H1 (cell line): ENCODE measurements around the gene CNIH1. TPM values are rescaled to one million over a fixed set of nuclear protein-coding genes. Genes with fewer than 3 reads are reported as not detected.

Experiments used
- CTCF ChIA-PET: fragments of 300-600 bp; sonication (Branson Sonifier 250); formaldehyde crosslinking; loops from one replicate; lab custom pipeline; 2021; ENCODE audit not compliant: partially characterized antibody; lab: Charles Lee
- POLR2A ChIA-PET: fragments of 300-600 bp; sonication (Branson Sonifier 250); formaldehyde crosslinking; loops from one replicate; lab custom pipeline; 2021; ENCODE audit warnings: inconsistent platforms; ENCODE audit not compliant: partially characterized antibody; lab: Charles Lee
- DNase-seq, 2 experiments: peaks; one replicate each; pipeline versions ENCODE4 v3.0.0 to v3.0.0-alpha.2; 2010 to 2022; ENCODE audit warnings: low spot score in 2 of 2, low read depth in 1 of 2, mixed read lengths in 1 of 2
- FAIRE-seq: peaks from 2 replicates; lab custom pipeline; 2011; peaks lifted over from hg19 to GRCh38; lab: Jason Lieb, UNC
- H2AFZ ChIP-seq: 2 replicates; pipeline ENCODE4 v1.8.1; 2012; ENCODE audit warnings: low read length, inconsistent platforms
- H2AK5ac ChIP-seq: 2 replicates; pipeline ENCODE4 v1.6.1; 2013; ENCODE audit warnings: low read depth, low read length
- H2BK120ac ChIP-seq: replicated peaks from 2 replicates; pipeline ENCODE3; 2013; ENCODE audit warnings: low read depth, low read length, inconsistent platforms
- H2BK12ac ChIP-seq: 2 replicates; pipeline ENCODE4 v1.6.1; 2013; ENCODE audit warnings: low read depth, low read length
- H2BK15ac ChIP-seq: 2 replicates; pipeline ENCODE4 v1.6.1; 2013; ENCODE audit warnings: low read length
- H2BK20ac ChIP-seq: 2 replicates; pipeline ENCODE4 v1.6.1; 2013; ENCODE audit warnings: low read length
- H2BK5ac ChIP-seq: 2 replicates; pipeline ENCODE4 v1.6.1; 2013; ENCODE audit warnings: low read depth, low read length
- H3K14ac ChIP-seq: 2 replicates; pipeline ENCODE4 v1.6.1; 2013; ENCODE audit warnings: inconsistent platforms; ENCODE audit not compliant: insufficient read length
- H3K18ac ChIP-seq: 2 replicates; pipeline ENCODE4 v1.6.1; 2013; ENCODE audit warnings: low read length; ENCODE audit errors: extremely low read depth
- H3K23ac ChIP-seq: 2 replicates; pipeline ENCODE4 v1.6.1; 2013; ENCODE audit warnings: inconsistent platforms; ENCODE audit not compliant: insufficient read length
- H3K23me2 ChIP-seq: 2 replicates; pipeline ENCODE4 v1.6.1; 2013; ENCODE audit warnings: low read depth, low read length
- H3K27ac ChIP-seq: 2 replicates; pipeline ENCODE4 v1.6.1; 2011; ENCODE audit warnings: low read depth, low read length, inconsistent platforms
- H3K27me3 ChIP-seq, 4 experiments: replicated peaks in 1 of 4; 1 replicate in 1 of 4; 2 replicates in 3 of 4; pipeline versions ENCODE4 v1.6.1 to v1.8.1; 2011 to 2013; ENCODE audit warnings: low read length in 3 of 4, mild to moderate bottlenecking in 3 of 4, inconsistent platforms in 2 of 4, mixed read lengths in 2 of 4, moderate library complexity in 1 of 4; ENCODE audit not compliant: control insufficient read depth in 3 of 4, insufficient read depth in 3 of 4; ENCODE audit errors: extremely low read depth in 1 of 4
- H3K36me3 ChIP-seq, 4 experiments: 2 replicates each; pipeline versions ENCODE4 v1.6.1 to v1.8.1; 2011 to 2013; ENCODE audit warnings: mild to moderate bottlenecking in 4 of 4, low read length in 3 of 4, moderate library complexity in 2 of 4, control low read depth in 1 of 4, inconsistent platforms in 1 of 4; ENCODE audit not compliant: insufficient read depth in 4 of 4, control insufficient read depth in 2 of 4
- H3K4ac ChIP-seq: replicated peaks from 2 replicates; pipeline ENCODE3; 2013; ENCODE audit warnings: low read length, low read depth, mixed read lengths, inconsistent platforms; ENCODE audit not compliant: insufficient read length
- H3K4me1 ChIP-seq, 4 experiments: replicated peaks in 1 of 4; 1 replicate in 1 of 4; 2 replicates in 3 of 4; pipeline versions ENCODE4 v1.6.1 to v1.8.1; 2011 to 2013; ENCODE audit warnings: low read length in 3 of 4, inconsistent platforms in 2 of 4, mixed read lengths in 1 of 4; ENCODE audit not compliant: insufficient read depth in 4 of 4, control insufficient read depth in 3 of 4
- H3K4me2 ChIP-seq, 2 experiments: 2 replicates each; pipeline versions ENCODE4 v1.6.1 to v1.8.1; 2011 to 2013; ENCODE audit warnings: low read depth in 2 of 2, low read length in 2 of 2, control low read depth in 1 of 2, inconsistent platforms in 1 of 2, mild to moderate bottlenecking in 1 of 2; ENCODE audit not compliant: insufficient read depth in 1 of 2
- H3K4me3 ChIP-seq, 4 experiments: fragments of 200-600, 300-600 bp in 1 of 4; sonication (generic), shearing (Covaris generic), sonication (Bioruptor Twin) in 1 of 4; 2 replicates each; pipeline versions ENCODE4 v1.5.1 to v1.8.1; 2011 to 2016; ENCODE audit warnings: low read length in 4 of 4, low read depth in 3 of 4, control low read depth in 2 of 4, inconsistent platforms in 2 of 4, mild to moderate bottlenecking in 2 of 4, mixed read lengths in 1 of 4, moderate library complexity in 1 of 4; ENCODE audit not compliant: insufficient read depth in 2 of 4; ENCODE audit errors: extremely low read depth in 1 of 4
- H3K56ac ChIP-seq: replicated peaks from 2 replicates; pipeline ENCODE3; 2013; ENCODE audit warnings: low read depth, mild to moderate bottlenecking, mixed read lengths, low read length, inconsistent platforms; ENCODE audit not compliant: insufficient read length
- H3K79me1 ChIP-seq: 2 replicates; pipeline ENCODE4 v1.6.1; 2013; ENCODE audit warnings: low read depth, low read length, control low read depth
- H3K79me2 ChIP-seq, 2 experiments: 2 replicates each; pipeline versions ENCODE4 v1.6.1 to v1.8.1; 2012 to 2013; ENCODE audit warnings: low read length in 2 of 2, mild to moderate bottlenecking in 2 of 2, inconsistent platforms in 1 of 2; ENCODE audit not compliant: insufficient read depth in 2 of 2, control insufficient read depth in 1 of 2
- H3K9ac ChIP-seq, 4 experiments: replicated peaks in 1 of 4; 1 replicate in 1 of 4; 2 replicates in 3 of 4; pipeline versions ENCODE4 v1.6.1 to v1.8.1; 2011 to 2013; ENCODE audit warnings: low read depth in 3 of 4, low read length in 3 of 4, control low read depth in 2 of 4, mild to moderate bottlenecking in 2 of 4, moderate library complexity in 2 of 4, inconsistent platforms in 1 of 4; ENCODE audit errors: extremely low read depth in 1 of 4
- H3K9me3 ChIP-seq, 2 experiments: 2 replicates each; pipeline versions ENCODE4 v1.6.1 to v1.8.1; 2012 to 2013; ENCODE audit warnings: mild to moderate bottlenecking in 2 of 2, moderate library complexity in 2 of 2, control low read depth in 1 of 2, inconsistent platforms in 1 of 2, low read depth in 1 of 2, low read length in 1 of 2, mixed read lengths in 1 of 2; ENCODE audit not compliant: insufficient read depth in 2 of 2
- H4K20me1 ChIP-seq, 2 experiments: replicated peaks in 1 of 2; 2 replicates each; pipeline versions ENCODE3 to v1.8.1; 2011 to 2013; ENCODE audit warnings: inconsistent platforms in 2 of 2, low read length in 2 of 2, mild to moderate bottlenecking in 1 of 2; ENCODE audit not compliant: insufficient read depth in 2 of 2, control insufficient read depth in 1 of 2
- H4K5ac ChIP-seq: 2 replicates; pipeline ENCODE4 v1.6.1; 2013; ENCODE audit warnings: low read length, low read depth, mixed read lengths, inconsistent platforms; ENCODE audit not compliant: insufficient read length
- H4K8ac ChIP-seq: 2 replicates; pipeline ENCODE4 v1.8.0; 2013; ENCODE audit warnings: mild to moderate bottlenecking, moderate library complexity, low read length, inconsistent platforms; ENCODE audit not compliant: insufficient read depth; ENCODE audit errors: extremely low read depth
- H4K91ac ChIP-seq: replicated peaks from 2 replicates; pipeline ENCODE3; 2013; ENCODE audit warnings: low read length, mixed read lengths, inconsistent platforms; ENCODE audit not compliant: insufficient read length
- ASH2L ChIP-seq: fragments of 200-600, 300-600 bp; sonication (generic); IDR thresholded peaks from one replicate; pipeline ENCODE4 v1.7.1; 2017; ENCODE audit warnings: low read length
- BCL11A ChIP-seq, 2 experiments: IDR thresholded peaks; one replicate each; pipeline ENCODE4 v1.6.1; 2011; ENCODE audit warnings: low read depth in 2 of 2, low read length in 2 of 2, mild to moderate bottlenecking in 2 of 2
- CBX5 ChIP-seq: fragments of 300-800, 300-1000 bp; sonication (generic); IDR thresholded peaks from 2 replicates; pipeline ENCODE4 v1.7.1; 2016; ENCODE audit warnings: antibody characterized with exemption, low read length, low read depth
- CHD1 ChIP-seq: IDR thresholded peaks from 2 replicates; pipeline ENCODE4 v1.6.1; 2012; ENCODE audit warnings: low read depth, low read length, improper control_type of control experiment
- CHD2 ChIP-seq: IDR thresholded peaks from 2 replicates; pipeline ENCODE4 v1.6.1; 2012; ENCODE audit warnings: low read length, improper control_type of control experiment
- CREB1 ChIP-seq: IDR thresholded peaks from 2 replicates; pipeline ENCODE4 v1.6.1; 2012; ENCODE audit warnings: inconsistent platforms
- CTBP2 ChIP-seq: IDR thresholded peaks from 2 replicates; pipeline ENCODE4 v1.7.0; 2011; ENCODE audit warnings: borderline replicate concordance, mild to moderate bottlenecking, moderate library complexity, mixed read lengths, low read length; ENCODE audit not compliant: insufficient read depth, insufficient read length
- GABPA ChIP-seq: IDR thresholded peaks from 2 replicates; pipeline ENCODE4 v1.6.1; 2011; ENCODE audit warnings: mild to moderate bottlenecking, low read length, moderate library complexity, borderline replicate concordance; ENCODE audit not compliant: insufficient read depth
- RFX5 ChIP-seq: IDR thresholded peaks from 2 replicates; pipeline ENCODE4 v1.6.1; 2011; ENCODE audit warnings: low read depth, low read length, improper control_type of control experiment, borderline replicate concordance
- RNF2 ChIP-seq: fragments of 200-900, 300-1000 bp; sonication (generic); IDR thresholded peaks from 2 replicates; pipeline ENCODE4 v1.7.1; 2016; ENCODE audit warnings: borderline replicate concordance, low read depth, mild to moderate bottlenecking, antibody characterized with exemption, low read length; ENCODE audit not compliant: poor library complexity, severe bottlenecking; ENCODE audit errors: missing control alignments
- SAP30 ChIP-seq: fragments of 300-600 bp; sonication (generic); IDR thresholded peaks from 2 replicates; pipeline ENCODE4 v1.7.1; 2012; ENCODE audit warnings: low read length, moderate library complexity, mild to moderate bottlenecking, inconsistent platforms; ENCODE audit not compliant: insufficient read depth, insufficient replicate concordance
- TCF12 ChIP-seq: IDR thresholded peaks from 2 replicates; pipeline ENCODE4 v1.6.1; 2011; ENCODE audit warnings: low read depth, mild to moderate bottlenecking, low read length
- WGBS, 2 experiments: shearing (Covaris generic) in 1 of 2; methylation state at CpG; one replicate each; pipeline versions ENCODE4 v1.1.6 to v1.1.7; 2013 to 2015; ENCODE audit warnings: low lambda C conversion rate in 2 of 2, mixed read lengths in 2 of 2, inconsistent platforms in 1 of 2, low coverage in 1 of 2, missing lambda C conversion rate in 1 of 2; ENCODE audit not compliant: insufficient replicate concordance in 2 of 2, insufficient coverage in 1 of 2, insufficient read length in 1 of 2; ENCODE audit errors: extremely low coverage in 1 of 2, missing lambda C conversion rate in 1 of 2; 5-methylcytosine and 5-hydroxymethylcytosine counted together
- polyA plus RNA-seq, 7 experiments: library from polyadenylated mRNA; depleted of rRNA in 3 of 7; stranded (reverse) in 5 of 7; unstranded in 2 of 7; fragments of >200 nt in 5 of 7; fragments of 200-250 nt in 2 of 7; gene quantifications; 1 replicate in 5 of 7; 2 replicates in 1 of 7; 4 replicates in 1 of 7; pipeline versions ENCODE4 v1.2.1 to v1.2.3, GENCODE V29; 2011 to 2013; ENCODE audit warnings: missing spikeins in 2 of 7, mixed read lengths in 2 of 7
- total RNA-seq: library from RNA; stranded (reverse); fragmentation: NEBNext Ultra II Directional; extraction: Animal tissue kit (Norgen Biotek cat#: 25700); gene quantifications from 2 replicates; pipeline ENCODE4 v1.2.1, GENCODE V29; 2021

CNIH1 gene
- total and polyA plus RNA-seq, 2 of the 8 experiments (the other 6 are each of a cell fraction or from before 2014, with no cell fraction given): 119 to 333 TPM

DNA sequence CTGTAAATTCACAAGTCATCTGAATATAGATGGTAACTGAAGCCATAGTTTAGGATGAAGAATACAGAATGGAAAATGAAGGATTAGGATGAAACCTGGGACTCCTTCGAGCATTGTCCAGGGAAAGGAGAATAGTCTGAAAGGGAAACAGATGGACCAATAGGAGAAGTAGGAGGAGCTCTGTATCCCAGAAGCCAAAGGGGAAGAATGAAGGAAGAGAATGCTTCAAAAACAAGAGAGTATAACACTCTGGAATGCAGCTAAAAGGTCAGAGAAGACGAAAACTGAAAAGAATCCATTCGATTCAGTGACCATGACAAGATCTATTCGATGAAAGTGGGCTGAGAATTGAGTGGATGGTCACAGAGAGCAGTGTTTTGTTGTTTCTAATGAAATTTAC lies 46.6 kb upstream of the CNIH1 start:
- CTCF ChIA-PET: interaction anchor here (1.0 to 3.3 kb wide), 14 partner anchors 8 to 318 kb away, joined by 3 to 15 read pairs (median 4); no protein-coding TSS in a partner anchor
- peak overlapping the region; percentile 87; the same call in 1 of the 2 replicates for H2BK5ac ChIP-seq
- peak overlapping the region; percentile 80 for H3K27ac ChIP-seq

More for the DNA sequence above, 46.6 kb upstream of the CNIH1 start:
- Histone ChIP-seq H3K4me1 (peaks cover 0 to 4% (median 0%) of the 10 kb centered on the region in 4 experiments; a peak in 1 of 7 replicates), H4K91ac (no peak overlapping the region), H2BK20ac (no peak overlapping the region), H2AFZ (no peak overlapping the region), H3K23ac (no peak overlapping the region), H2BK120ac (peak overlapping the region; percentile 85), H2AK5ac (no peak overlapping the region), H4K8ac (no peak overlapping the region), H2BK12ac (peak overlapping the region; percentile 55; the same call in 1 of the 2 replicates), H3K4ac (no peak overlapping the region), H3K18ac (no peak overlapping the region; the same call in 1 of the 2 replicates), H3K79me1 (no peaks in the 10 kb centered on the region; the same call in 1 of the 2 replicates), H3K9me3 (no peaks in the 10 kb centered on the region), H2BK15ac (no peak overlapping the region), H3K56ac (no peak overlapping the region), H3K27me3 (no peaks in the 10 kb centered on the region), H3K36me3 (peaks cover 0 to 8% (median 1%) of the 10 kb centered on the region in 4 experiments; a peak in 3 of 8 replicates), H3K14ac (no peak overlapping the region), H3K9ac (peak overlapping the region; percentile 68 to 92 (median 80); a peak in 6 of 7 replicates), H4K20me1 (peaks cover 0 to 2% of the 10 kb centered on the region in 2 experiments), H4K5ac (peak overlapping the region; percentile 71), H3K4me2 (peak overlapping the region; percentile 81 to 87), H3K23me2 (peaks cover 8% of the 10 kb centered on the region; the same call in 1 of the 2 replicates), H3K79me2 (peaks cover 4 to 52% of the 10 kb centered on the region in 2 experiments; a peak in 3 of 4 replicates), H3K4me3 (peak overlapping the region; percentile 81 to 90 (median 86))
- peak; percentile 18; the same call in 1 of the 2 replicates for TF ChIP-seq CHD1
- no peak for TF ChIP-seq RNF2
- TF ChIP-seq CREB1: no peak
- no peak for TF ChIP-seq BCL11A (IDR thresholded peaks at IDR 0.05; ENCODE audit: low read depth in 2 of 2, low read length in 2 of 2)
- no peak for TF ChIP-seq SAP30
- TF ChIP-seq CBX5: no peak
- TF ChIP-seq CTBP2: no peak
- no peak for TF ChIP-seq CHD2
- TF ChIP-seq GABPA: no peak
- TF ChIP-seq ASH2L: peak; percentile 2
- no peak for TF ChIP-seq RFX5
- no peak for TF ChIP-seq TCF12
- FAIRE-seq (no peak), DNase-seq (no peak)
- 59% methylated on average over 4 of the region's 4 CpGs; no CpG with 5 or more reads in 1 of the 2 experiments for whole genome bisulfite sequencing, 2 experiments
- POLR2A ChIA-PET: interaction anchor here (0.6 to 3.6 kb wide), 15 partner anchors 9 to 565 kb away, joined by 3 to 15 read pairs (median 4); partner anchors contain the start of genes CDKN3 and CGRRF1
